Measurements from ENCODE around the gene FGFR1OP2.

DNA sequence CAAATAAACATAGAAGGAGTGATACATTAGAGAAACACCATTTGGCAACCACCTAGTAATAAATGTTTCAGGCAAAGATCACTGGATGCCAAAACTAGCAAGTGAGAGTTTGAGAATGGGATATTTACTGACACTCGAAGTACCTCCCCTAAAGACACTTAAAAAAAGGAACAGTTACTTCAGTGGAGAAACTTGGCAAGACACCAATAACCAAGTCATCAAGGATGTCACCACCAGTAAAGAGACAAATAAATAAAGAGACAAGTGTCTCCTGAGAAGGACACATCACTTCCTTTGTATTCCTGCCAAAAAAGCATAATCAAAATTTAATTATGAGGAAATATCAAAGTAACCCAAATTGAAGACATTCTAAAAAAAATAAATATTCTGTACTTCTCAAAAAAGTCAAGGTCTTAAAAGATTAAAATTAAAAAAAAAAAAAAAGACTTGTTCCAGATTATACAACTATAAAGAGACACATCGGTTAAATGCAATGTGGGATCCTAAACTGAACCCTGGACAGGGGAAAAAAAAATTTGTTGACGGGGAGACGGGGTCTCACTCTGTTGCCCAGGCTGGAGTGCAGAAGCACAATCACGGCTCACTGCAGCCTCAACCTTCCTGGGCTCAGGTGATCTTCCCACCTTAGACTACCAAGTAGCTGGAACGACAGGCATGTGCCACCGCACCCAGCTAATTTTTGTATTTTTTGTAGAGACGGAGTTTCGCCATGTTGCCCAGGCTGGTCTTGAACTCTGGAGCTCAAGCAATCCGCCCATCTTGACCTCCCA lies 49.6 kb downstream of the FGFR1OP2 start:
- TF ChIP-seq, protein P1, sequence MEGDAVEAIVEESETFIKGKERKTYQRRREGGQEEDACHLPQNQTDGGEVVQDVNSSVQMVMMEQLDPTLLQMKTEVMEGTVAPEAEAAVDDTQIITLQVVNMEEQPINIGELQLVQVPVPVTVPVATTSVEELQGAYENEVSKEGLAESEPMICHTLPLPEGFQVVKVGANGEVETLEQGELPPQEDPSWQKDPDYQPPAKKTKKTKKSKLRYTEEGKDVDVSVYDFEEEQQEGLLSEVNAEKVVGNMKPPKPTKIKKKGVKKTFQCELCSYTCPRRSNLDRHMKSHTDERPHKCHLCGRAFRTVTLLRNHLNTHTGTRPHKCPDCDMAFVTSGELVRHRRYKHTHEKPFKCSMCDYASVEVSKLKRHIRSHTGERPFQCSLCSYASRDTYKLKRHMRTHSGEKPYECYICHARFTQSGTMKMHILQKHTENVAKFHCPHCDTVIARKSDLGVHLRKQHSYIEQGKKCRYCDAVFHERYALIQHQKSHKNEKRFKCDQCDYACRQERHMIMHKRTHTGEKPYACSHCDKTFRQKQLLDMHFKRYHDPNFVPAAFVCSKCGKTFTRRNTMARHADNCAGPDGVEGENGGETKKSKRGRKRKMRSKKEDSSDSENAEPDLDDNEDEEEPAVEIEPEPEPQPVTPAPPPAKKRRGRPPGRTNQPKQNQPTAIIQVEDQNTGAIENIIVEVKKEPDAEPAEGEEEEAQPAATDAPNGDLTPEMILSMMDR (IDR thresholded peaks at IDR 0.05; ENCODE audit: low read depth, low read length) = no peak
- TF ChIP-seq POLR2A (IDR thresholded peaks at IDR 0.05; ENCODE audit: extremely low read depth, insufficient read length) = no peak
